SK-N-SH treated with all-trans-retinoic acid at 6 μM for 48 hours (cell line): ENCODE results near the gene ZSCAN5C.
"Not testable (repeated sequence)": the region's sequence is repeated elsewhere in the genome, so short reads cannot be mapped to it uniquely, and the experiment has no call there.

Experiments
- ARNTL ChIP-seq: fragments of 450-650 bp; formaldehyde crosslinking; IDR thresholded peaks from 2 replicates; pipeline ENCODE4 v1.5.0; 2020; ENCODE audit warnings: low read depth, mild to moderate bottlenecking, moderate library complexity, borderline replicate concordance
- CSRNP3 ChIP-seq: fragments of 250-450 bp; sonication (Bioruptor Pico); IDR thresholded peaks from 2 replicates; pipeline ENCODE4 v1.5.1; 2021; ENCODE audit warnings: mild to moderate bottlenecking, moderate library complexity
- PATZ1 ChIP-seq: fragments of 250-450 bp; sonication (Bioruptor Pico); IDR thresholded peaks from 2 replicates; pipeline ENCODE4 v1.8.0; 2020; ENCODE audit warnings: mild to moderate bottlenecking, moderate library complexity, borderline replicate concordance
- POU6F1 ChIP-seq: fragments of 250-450 bp; sonication (Bioruptor Pico); IDR thresholded peaks from 2 replicates; pipeline ENCODE4 v1.8.0; 2021; ENCODE audit warnings: low read depth, mild to moderate bottlenecking, moderate library complexity, borderline replicate concordance
- RARB ChIP-seq: fragments of 250-450 bp; sonication (Bioruptor Pico); IDR thresholded peaks from 2 replicates; pipeline ENCODE4 v1.8.0; 2021; ENCODE audit warnings: mild to moderate bottlenecking, moderate library complexity
- TCF4 ChIP-seq: fragments of 250-450 bp; sonication (Bioruptor Pico); IDR thresholded peaks from 2 replicates; pipeline ENCODE4 v1.8.0; 2021; ENCODE audit warnings: mild to moderate bottlenecking, moderate library complexity, borderline replicate concordance

- not testable (repeated sequence) for TF ChIP-seq POU6F1, ARNTL, CSRNP3, PATZ1, RARB, TCF4 (CRISPR knock-in tag)
Measured at GRCh38 chr19:56221442-56221841, 19.4 kb downstream of the ZSCAN5C start.
